ENCODE data around the gene BCAN. TPM values are rescaled to one million over a fixed set of nuclear protein-coding genes. Genes with fewer than 3 reads are reported as not detected.
A peak's percentile ranks its signal among the peaks of the same experiment; 100 is the strongest.

The BCAN gene
- total and polyA plus RNA-seq, 2 of the 4 experiments (the other 2 are of a cell fraction) = 0.07 TPM; not detected in 1

GRCh38 chr1:156675210-156676113 lies 33.5 kb downstream of the BCAN start:
- BruUV-seq (replicated peaks) = no TSS peak
- peak; percentile 36 for ATAC-seq (ENCODE audit: low read depth)
- in situ Hi-C loops (cut with MboI; ENCODE audit: low sequenced_read_pairs) = no loop called here

More at GRCh38 chr1:156675210-156676113, 33.5 kb downstream of the BCAN start:
- dilution Hi-C loops (cut with HindIII; ENCODE audit: low sequenced_read_pairs, unreplicated experiment) = no loop called here
- H4K8ac ChIP-seq (ENCODE audit: low read depth in 2 of 2, low read length in 2 of 2) = peak overlapping the region; percentile 65 to 66; a peak in 3 of 4 replicates
- peak overlapping the region; percentile 71 for H2AFZ ChIP-seq (replicated peaks; ENCODE audit: low read length, poor library complexity)
- TF ChIP-seq MXI1 (IDR thresholded peaks at IDR 0.05; ENCODE audit: borderline replicate concordance, low read depth, low read length) = peak; percentile 54; the same call in 1 of the 2 replicates
- TF ChIP-seq BHLHE40 (IDR thresholded peaks at IDR 0.05; ENCODE audit: low read depth, low read length) = no peak
- TF ChIP-seq MAZ (IDR thresholded peaks at IDR 0.05; ENCODE audit: borderline replicate concordance, low read depth, low read length) = peak; percentile 44; the same call in 1 of the 2 replicates
- H4K5ac ChIP-seq (ENCODE audit: low read depth, low read length) = peak overlapping the region; percentile 31
- H2AK5ac ChIP-seq (ENCODE audit: low read depth, low read length) = peak overlapping the region; percentile 96
- H3K23ac ChIP-seq (ENCODE audit: low read depth, low read length) = peak overlapping the region; percentile 82
- peaks cover 18% of the 10 kb centered on the region for H3K9me1 ChIP-seq (ENCODE audit: insufficient read depth, low read length)
- intact Hi-C loops (cut with micrococcal nuclease) = no loop called here
- ChIA-PET CTCF (interaction anchor here (1.2 to 3.8 kb wide), 4 partner anchors 14 to 51 kb away, joined by 3 to 25 read pairs (median 12); no protein-coding TSS in a partner anchor), POLR2A (ENCODE audit: unreplicated experiment) (interaction anchor here (3.0 to 3.3 kb wide), 2 partner anchors 10 to 14 kb away, joined by 22 to 29 read pairs; no protein-coding TSS in a partner anchor)
- H4K91ac ChIP-seq (ENCODE audit: insufficient read depth, low read depth, low read length) = peak overlapping the region; percentile 48
- H3K27ac ChIP-seq (ENCODE audit: insufficient read depth, low read length) = peak overlapping the region; percentile 77
- H2BK5ac ChIP-seq (ENCODE audit: low read depth, low read length, poor library complexity, severe bottlenecking) = peak overlapping the region; percentile 27
- peaks cover 6% of the 10 kb centered on the region for H3K27me3 ChIP-seq (ENCODE audit: control insufficient read depth, insufficient read depth, low read length)
- H2BK20ac ChIP-seq (ENCODE audit: low read depth, low read length) = peak overlapping the region; percentile 17; the same call in 1 of the 2 replicates
- peak overlapping the region; percentile 66 for H2BK120ac ChIP-seq (ENCODE audit: low read depth, low read length)
- H2AK9ac ChIP-seq (replicated peaks; ENCODE audit: low read depth, low read length, poor library complexity) = peak overlapping the region; percentile 95
- H2BK15ac ChIP-seq (ENCODE audit: low read depth, low read length) = peak overlapping the region; percentile 38; the same call in 2 of the 3 replicates
- peaks cover 15 to 53% of the 10 kb centered on the region in 2 experiments; a peak in 3 of 4 replicates for H3K79me1 ChIP-seq (ENCODE audit: low read depth in 1 of 2, low read length in 2 of 2)
- H3K14ac ChIP-seq (replicated peaks; ENCODE audit: low read depth, low read length) = peak overlapping the region; percentile 75
- DNase-seq = peak; percentile 50
- H3K18ac ChIP-seq (ENCODE audit: low read depth, low read length) = peak overlapping the region; percentile 8
- peak overlapping the region; percentile 54 for H3K9ac ChIP-seq (ENCODE audit: low read depth, low read length)
- 58% methylated on average over 3 of the region's 18 CpGs; no CpG with 5 or more reads in 1 of the 2 experiments for WGBS, 2 experiments (ENCODE audit: extremely low coverage in 2 of 2, insufficient read length in 1 of 2)
- H3K9me3 ChIP-seq (ENCODE audit: control insufficient read depth, insufficient read depth, low read length) = no peaks in the 10 kb centered on the region
- H3K4me1 ChIP-seq (ENCODE audit: control insufficient read depth, insufficient read depth, low read length) = peaks cover 31% of the 10 kb centered on the region
- H3K4ac ChIP-seq (ENCODE audit: low read depth, low read length) = peak overlapping the region; percentile 74
- H4K20me1 ChIP-seq (ENCODE audit: insufficient read depth, low read length) = peaks cover 28% of the 10 kb centered on the region
- H3K36me3 ChIP-seq (ENCODE audit: control insufficient read depth, insufficient read depth, low read length) = peaks cover 16% of the 10 kb centered on the region
- H3K56ac ChIP-seq (ENCODE audit: extremely low read depth, insufficient read depth, low read length) = no peak overlapping the region
- peak overlapping the region; percentile 48 for H3K4me3 ChIP-seq (ENCODE audit: insufficient read depth, low read depth, low read length)
- peak overlapping the region; percentile 77 for H3K4me2 ChIP-seq (ENCODE audit: low read depth, low read length)

Data from IMR-90 (cell line).